ENCODE results near the gene RPS6KB2.

DNA sequence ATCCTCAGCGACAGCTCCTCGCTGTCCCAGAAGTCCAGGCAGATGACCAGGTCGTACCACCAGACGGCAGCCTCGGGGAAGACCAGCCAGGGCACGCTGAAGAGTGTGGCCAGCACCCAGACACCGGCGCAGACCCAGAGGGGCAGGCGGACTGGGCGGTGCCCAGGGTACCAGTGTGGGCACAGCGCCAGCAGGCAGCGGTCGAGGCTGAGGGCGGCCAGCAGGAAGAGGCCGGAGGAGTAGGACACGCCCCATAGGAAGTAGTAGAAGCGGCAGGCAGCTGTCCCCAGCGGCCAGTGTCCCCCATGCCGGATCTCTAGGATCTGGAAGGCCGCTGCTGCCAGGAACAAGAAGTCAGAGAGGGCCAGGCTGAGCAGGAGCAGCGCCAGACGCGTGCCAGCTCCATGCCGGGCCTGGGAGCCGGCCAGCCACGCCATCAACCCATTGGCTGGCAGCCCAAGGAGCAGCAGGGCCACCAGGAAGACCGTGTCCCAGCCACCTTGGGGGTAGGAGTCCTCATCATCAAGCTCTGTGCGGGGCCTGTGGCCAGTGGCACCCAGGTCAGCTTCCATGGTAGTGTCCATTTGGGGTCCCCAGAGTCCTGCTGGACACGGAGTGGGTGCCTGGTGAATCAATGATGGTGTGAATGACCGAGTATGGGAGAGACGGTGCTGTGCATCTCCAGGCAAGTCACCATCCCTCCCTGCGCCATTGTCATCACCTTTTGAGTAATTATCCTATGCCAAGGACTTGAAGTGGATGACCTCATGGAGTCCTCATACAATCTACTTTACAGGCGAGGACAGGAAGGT lies 24.1 kb downstream of the RPS6KB2 start, which contains the start of gene GPR152:
- TF ChIP-seq EZH2 (IDR thresholded peaks at IDR 0.05; ENCODE audit: borderline replicate concordance, insufficient read depth, low read length, poor library complexity, severe bottlenecking) = no peak
- TF ChIP-seq, protein P1, sequence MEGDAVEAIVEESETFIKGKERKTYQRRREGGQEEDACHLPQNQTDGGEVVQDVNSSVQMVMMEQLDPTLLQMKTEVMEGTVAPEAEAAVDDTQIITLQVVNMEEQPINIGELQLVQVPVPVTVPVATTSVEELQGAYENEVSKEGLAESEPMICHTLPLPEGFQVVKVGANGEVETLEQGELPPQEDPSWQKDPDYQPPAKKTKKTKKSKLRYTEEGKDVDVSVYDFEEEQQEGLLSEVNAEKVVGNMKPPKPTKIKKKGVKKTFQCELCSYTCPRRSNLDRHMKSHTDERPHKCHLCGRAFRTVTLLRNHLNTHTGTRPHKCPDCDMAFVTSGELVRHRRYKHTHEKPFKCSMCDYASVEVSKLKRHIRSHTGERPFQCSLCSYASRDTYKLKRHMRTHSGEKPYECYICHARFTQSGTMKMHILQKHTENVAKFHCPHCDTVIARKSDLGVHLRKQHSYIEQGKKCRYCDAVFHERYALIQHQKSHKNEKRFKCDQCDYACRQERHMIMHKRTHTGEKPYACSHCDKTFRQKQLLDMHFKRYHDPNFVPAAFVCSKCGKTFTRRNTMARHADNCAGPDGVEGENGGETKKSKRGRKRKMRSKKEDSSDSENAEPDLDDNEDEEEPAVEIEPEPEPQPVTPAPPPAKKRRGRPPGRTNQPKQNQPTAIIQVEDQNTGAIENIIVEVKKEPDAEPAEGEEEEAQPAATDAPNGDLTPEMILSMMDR (IDR thresholded peaks at IDR 0.05; ENCODE audit: poor library complexity, severe bottlenecking) = no peak
- TF ChIP-seq RAD21 (conservative IDR thresholded peaks at IDR 0.05) = no peak
- TF ChIP-seq MXI1 (conservative IDR thresholded peaks at IDR 0.05; ENCODE audit: poor library complexity, severe bottlenecking) = no peak
- no peak for TF ChIP-seq POLR2AphosphoS5 (IDR thresholded peaks at IDR 0.05)
- no peak for TF ChIP-seq SMC3 (conservative IDR thresholded peaks at IDR 0.05; ENCODE audit: poor library complexity)
- TF ChIP-seq TAF1 (IDR thresholded peaks at IDR 0.05; ENCODE audit: low read depth) = no peak
- no peak for TF ChIP-seq EP300 (conservative IDR thresholded peaks at IDR 0.05; ENCODE audit: poor library complexity, severe bottlenecking)
